GM21529 (cell line): ENCODE measurements around the gene LCT.

Experiments used
- ATAC-seq: cut with Tn5 transposase; IDR thresholded peaks from one replicate; pipeline ENCODE4 v1.9.1; 2021; ENCODE audit not compliant: unreplicated experiment

LCT gene

GRCh38 chr2:135744760-135745314 is 92.1 kb downstream of the LCT start:
- ATAC-seq = no peak

- ATAC-seq = no peak
Measured at GRCh38 chr2:135743860-135744259, 93.1 kb downstream of the LCT start.

GRCh38 chr2:135742325-135742757 is 94.6 kb downstream of the LCT start:
- peak; percentile 22 for ATAC-seq

GRCh38 chr2:135741395-135742324 is 95.3 kb downstream of the LCT start, which contains the start of gene UBXN4:
UBXN4 (plus strand) TSS chr2:135741855; CDS start chr2:135741930, 75 bp downstream.
- ATAC-seq = peak; percentile 90

GRCh38 chr2:135741043-135741394 is 96.0 kb downstream of the LCT start:
- ATAC-seq = no peak

- ATAC-seq = no peak
Measured at GRCh38 chr2:135740206-135740605, 96.8 kb downstream of the LCT start.
